Measurements from ENCODE around the gene SPON1.

Gene SPON1

DNA sequence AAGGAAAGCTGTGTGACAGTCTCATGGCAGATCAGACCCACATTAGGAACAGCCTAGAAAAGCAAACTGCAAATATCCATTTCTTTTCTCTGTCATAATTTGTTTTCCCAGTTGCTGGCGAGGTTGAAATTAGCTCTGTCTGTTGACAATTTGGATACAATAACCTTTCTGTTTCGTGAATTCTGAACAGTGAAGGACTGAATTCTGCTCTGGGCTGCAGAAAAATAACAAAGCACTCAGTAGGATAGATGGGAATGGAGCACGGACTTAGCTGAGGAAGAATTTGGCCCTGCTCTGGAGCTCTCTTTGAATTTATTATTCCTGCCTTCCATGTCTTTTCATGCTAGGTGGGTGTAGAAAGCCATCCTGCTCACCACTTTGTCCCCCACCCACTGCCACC, 256.2 kb downstream of the SPON1 start:
- Histone ChIP-seq H3K27ac (ENCODE audit: low read length, poor library complexity, severe bottlenecking) (no peak overlapping the region), H3K23ac (ENCODE audit: low read length in 2 of 2) (no peak overlapping the region), H3K27me3 (ENCODE audit: control insufficient read depth in 1 of 2, insufficient read depth in 1 of 2, low read length in 2 of 2) (peaks cover 0 to 12% of the 10 kb centered on the region in 2 experiments), H4K91ac (ENCODE audit: low read length) (no peak overlapping the region), H2BK5ac (ENCODE audit: low read depth, low read length, poor library complexity, severe bottlenecking) (no peak overlapping the region), H2BK15ac (ENCODE audit: low read depth, poor library complexity, severe bottlenecking) (no peak overlapping the region), H3K14ac (ENCODE audit: low read length in 2 of 2) (no peak overlapping the region), H3K9me3 (ENCODE audit: control insufficient read depth, low read length) (no peaks in the 10 kb centered on the region), H3K36me3 (ENCODE audit: control insufficient read depth in 1 of 2, insufficient read depth in 2 of 2, low read depth in 1 of 2, low read length in 2 of 2) (no peaks in the 10 kb centered on the region), H3K4ac (ENCODE audit: low read depth in 1 of 2, low read length in 2 of 2) (no peak overlapping the region), H3K18ac (ENCODE audit: low read depth in 1 of 2, low read length in 2 of 2) (no peak overlapping the region), H3K4me2 (ENCODE audit: low read length, poor library complexity, severe bottlenecking) (no peak overlapping the region), H3K4me3 (ENCODE audit: insufficient read depth in 1 of 2, low read depth in 1 of 2, low read length in 2 of 2) (no peak overlapping the region), H3K9ac (ENCODE audit: low read length) (no peak overlapping the region), H2AFZ (ENCODE audit: low read depth, low read length) (no peak overlapping the region), H2BK120ac (ENCODE audit: low read depth, low read length) (no peak overlapping the region), H4K8ac (ENCODE audit: low read length) (no peak overlapping the region), H3K79me1 (replicated peaks; ENCODE audit: low read length, poor library complexity, severe bottlenecking) (no peaks in the 10 kb centered on the region), H3K4me1 (ENCODE audit: control insufficient read depth, insufficient read depth, low read depth, low read length) (no peaks in the 10 kb centered on the region), H2AK5ac (ENCODE audit: low read length, severe bottlenecking) (no peak overlapping the region), H2BK12ac (ENCODE audit: low read length in 2 of 2) (no peak overlapping the region)
- 72% methylated on average over 3 of the region's 3 CpGs for WGBS
- no peak for DNase-seq

DNA sequence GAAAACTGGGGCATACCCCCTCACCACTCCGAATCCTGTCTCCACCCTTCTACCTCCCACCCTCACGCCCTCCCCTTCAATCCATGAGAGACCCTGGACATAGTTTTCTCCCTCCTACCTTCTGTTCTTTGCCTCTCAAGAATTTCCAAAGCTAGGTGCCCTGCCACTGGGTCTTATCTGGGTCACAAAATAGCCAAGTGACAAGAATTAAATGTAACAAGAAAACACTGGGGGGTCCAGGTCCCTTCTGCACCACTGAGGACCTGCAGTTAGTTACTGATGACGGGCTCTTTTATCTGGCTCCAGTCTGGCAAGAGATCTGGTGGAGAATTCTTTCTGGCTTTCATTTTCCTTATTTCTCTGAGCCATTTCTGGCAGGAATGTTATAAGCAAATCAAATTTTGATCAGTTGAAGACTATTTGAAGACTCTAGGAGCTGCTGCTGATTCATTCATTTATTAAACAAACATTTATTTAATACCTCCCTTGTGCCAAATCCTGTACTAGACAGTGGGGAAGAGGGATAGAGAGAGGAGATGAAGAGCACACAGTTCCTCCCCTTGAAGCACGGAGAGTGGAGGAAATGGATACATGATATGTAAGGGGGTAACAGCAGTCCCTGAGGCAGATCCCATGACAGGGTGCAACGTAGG, 261.2 kb downstream of the SPON1 start:
- Histone ChIP-seq H3K23ac (ENCODE audit: low read length in 2 of 2) (no peak overlapping the region), H2BK5ac (ENCODE audit: low read depth, low read length, poor library complexity, severe bottlenecking) (no peak overlapping the region), H3K4me3 (ENCODE audit: insufficient read depth in 1 of 2, low read depth in 1 of 2, low read length in 2 of 2) (no peak overlapping the region), H2AK5ac (ENCODE audit: low read length, severe bottlenecking) (no peak overlapping the region), H2AFZ (ENCODE audit: low read depth, low read length) (no peak overlapping the region), H3K4ac (ENCODE audit: low read depth in 1 of 2, low read length in 2 of 2) (no peak overlapping the region), H3K18ac (ENCODE audit: low read depth in 1 of 2, low read length in 2 of 2) (no peak overlapping the region), H3K9ac (ENCODE audit: low read length) (no peak overlapping the region), H3K4me2 (ENCODE audit: low read length, poor library complexity, severe bottlenecking) (no peak overlapping the region), H3K14ac (ENCODE audit: low read length in 2 of 2) (no peak overlapping the region), H2BK120ac (ENCODE audit: low read depth, low read length) (no peak overlapping the region), H4K8ac (ENCODE audit: low read length) (no peak overlapping the region), H3K9me3 (ENCODE audit: control insufficient read depth, low read length) (peaks cover 6% of the 10 kb centered on the region), H3K79me1 (replicated peaks; ENCODE audit: low read length, poor library complexity, severe bottlenecking) (no peaks in the 10 kb centered on the region), H3K4me1 (ENCODE audit: control insufficient read depth, insufficient read depth, low read depth, low read length) (no peaks in the 10 kb centered on the region), H3K27ac (ENCODE audit: low read length, poor library complexity, severe bottlenecking) (no peak overlapping the region), H2BK12ac (ENCODE audit: low read length in 2 of 2) (no peak overlapping the region), H3K36me3 (ENCODE audit: control insufficient read depth in 1 of 2, insufficient read depth in 2 of 2, low read depth in 1 of 2, low read length in 2 of 2) (no peaks in the 10 kb centered on the region), H2BK15ac (ENCODE audit: low read depth, poor library complexity, severe bottlenecking) (no peak overlapping the region), H4K91ac (ENCODE audit: low read length) (no peak overlapping the region), H3K27me3 (ENCODE audit: control insufficient read depth in 1 of 2, insufficient read depth in 1 of 2, low read length in 2 of 2) (peaks cover 0 to 10% of the 10 kb centered on the region in 2 experiments)
- WGBS, result 27% methylated on average over 5 of the region's 5 CpGs
- no peak for DNase-seq

DNA sequence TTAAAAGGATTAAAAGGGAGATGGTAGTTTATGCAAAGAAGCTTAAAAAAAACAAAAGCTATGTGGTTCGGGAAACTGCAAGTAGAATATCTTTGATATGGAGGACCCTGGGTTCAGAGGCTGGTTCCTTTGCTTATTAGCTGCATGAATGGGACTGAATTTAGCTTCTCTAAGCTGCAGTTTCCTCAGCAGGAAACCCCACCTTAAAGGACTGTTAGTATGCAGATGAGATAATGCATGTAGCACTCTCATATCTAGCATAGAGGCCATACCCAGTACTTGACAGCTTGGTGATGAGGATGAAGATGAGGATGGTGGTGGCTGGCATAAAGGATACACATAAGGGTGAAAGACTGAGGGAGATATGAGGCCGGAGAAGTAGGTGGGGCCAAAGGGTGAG, 261.9 kb downstream of the SPON1 start:
- H3K27ac ChIP-seq (ENCODE audit: low read length, poor library complexity, severe bottlenecking), result no peak overlapping the region
- no peak overlapping the region for H3K9ac ChIP-seq (ENCODE audit: low read length)
- no peaks in the 10 kb centered on the region for H3K36me3 ChIP-seq (ENCODE audit: control insufficient read depth in 1 of 2, insufficient read depth in 2 of 2, low read depth in 1 of 2, low read length in 2 of 2)
- no peak overlapping the region for H2BK15ac ChIP-seq (ENCODE audit: low read depth, poor library complexity, severe bottlenecking)
- peaks cover 0 to 15% of the 10 kb centered on the region in 2 experiments for H3K27me3 ChIP-seq (ENCODE audit: control insufficient read depth in 1 of 2, insufficient read depth in 1 of 2, low read length in 2 of 2)
- no peak overlapping the region for H3K18ac ChIP-seq (ENCODE audit: low read depth in 1 of 2, low read length in 2 of 2)
- H3K23ac ChIP-seq (ENCODE audit: low read length in 2 of 2), result no peak overlapping the region
- no peak overlapping the region for H2AK5ac ChIP-seq (ENCODE audit: low read length, severe bottlenecking)
- no peaks in the 10 kb centered on the region for H3K79me1 ChIP-seq (replicated peaks; ENCODE audit: low read length, poor library complexity, severe bottlenecking)
- H3K4me3 ChIP-seq (ENCODE audit: insufficient read depth in 1 of 2, low read depth in 1 of 2, low read length in 2 of 2), result no peak overlapping the region
- no peak overlapping the region for H3K14ac ChIP-seq (ENCODE audit: low read length in 2 of 2)
- H3K4ac ChIP-seq (ENCODE audit: low read depth in 1 of 2, low read length in 2 of 2), result no peak overlapping the region
- no peak overlapping the region for H2AFZ ChIP-seq (ENCODE audit: low read depth, low read length)
- no peak overlapping the region for H2BK5ac ChIP-seq (ENCODE audit: low read depth, low read length, poor library complexity, severe bottlenecking)
- no peak for DNase-seq
- 63% methylated on average over 2 of the region's 2 CpGs for WGBS
- H2BK120ac ChIP-seq (ENCODE audit: low read depth, low read length), result no peak overlapping the region
- no peak overlapping the region for H2BK12ac ChIP-seq (ENCODE audit: low read length in 2 of 2)
- no peak overlapping the region for H3K4me2 ChIP-seq (ENCODE audit: low read length, poor library complexity, severe bottlenecking)
- no peaks in the 10 kb centered on the region for H3K4me1 ChIP-seq (ENCODE audit: control insufficient read depth, insufficient read depth, low read depth, low read length)
- peaks cover 6% of the 10 kb centered on the region for H3K9me3 ChIP-seq (ENCODE audit: control insufficient read depth, low read length)
- no peak overlapping the region for H4K91ac ChIP-seq (ENCODE audit: low read length)
- no peak overlapping the region for H4K8ac ChIP-seq (ENCODE audit: low read length)

DNA sequence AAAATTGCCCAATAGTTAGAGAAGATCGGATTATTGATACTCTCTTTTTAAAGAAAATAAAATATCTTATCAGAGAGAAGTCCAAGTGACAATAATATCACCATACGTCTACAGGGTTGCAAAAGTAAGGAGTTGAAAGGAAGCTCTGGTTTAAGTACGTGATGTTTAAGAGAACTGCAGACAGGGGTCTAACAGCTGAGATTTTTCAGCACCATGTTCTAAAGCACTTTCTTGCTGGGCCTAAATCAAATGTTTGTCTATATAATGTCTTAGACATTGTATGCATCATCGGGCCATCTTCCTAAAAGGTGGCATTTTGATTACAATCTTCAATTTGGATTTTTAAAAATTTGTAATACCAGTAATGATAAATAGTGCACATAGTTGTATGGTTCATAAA, 263.1 kb downstream of the SPON1 start:
- no peak overlapping the region for H2AFZ ChIP-seq (ENCODE audit: low read depth, low read length)
- no peak overlapping the region for H3K9ac ChIP-seq (ENCODE audit: low read length)
- no peak overlapping the region for H2BK120ac ChIP-seq (ENCODE audit: low read depth, low read length)
- no peak for DNase-seq
- 95% methylated on average over 3 of the region's 4 CpGs for WGBS
- no peaks in the 10 kb centered on the region for H3K36me3 ChIP-seq (ENCODE audit: control insufficient read depth in 1 of 2, insufficient read depth in 2 of 2, low read depth in 1 of 2, low read length in 2 of 2)
- H2BK5ac ChIP-seq (ENCODE audit: low read depth, low read length, poor library complexity, severe bottlenecking), result no peak overlapping the region
- H2AK5ac ChIP-seq (ENCODE audit: low read length, severe bottlenecking), result no peak overlapping the region
- peaks cover 5 to 28% of the 10 kb centered on the region in 2 experiments for H3K27me3 ChIP-seq (ENCODE audit: control insufficient read depth in 1 of 2, insufficient read depth in 1 of 2, low read length in 2 of 2)
- H3K4me3 ChIP-seq (ENCODE audit: insufficient read depth in 1 of 2, low read depth in 1 of 2, low read length in 2 of 2), result no peak overlapping the region
- no peak overlapping the region for H3K14ac ChIP-seq (ENCODE audit: low read length in 2 of 2)
- H2BK15ac ChIP-seq (ENCODE audit: low read depth, poor library complexity, severe bottlenecking), result no peak overlapping the region
- H4K91ac ChIP-seq (ENCODE audit: low read length), result no peak overlapping the region
- no peak overlapping the region for H3K27ac ChIP-seq (ENCODE audit: low read length, poor library complexity, severe bottlenecking)
- no peak overlapping the region for H3K4ac ChIP-seq (ENCODE audit: low read depth in 1 of 2, low read length in 2 of 2)
- no peaks in the 10 kb centered on the region for H3K79me1 ChIP-seq (replicated peaks; ENCODE audit: low read length, poor library complexity, severe bottlenecking)
- no peak overlapping the region for H4K8ac ChIP-seq (ENCODE audit: low read length)
- no peak overlapping the region for H2BK12ac ChIP-seq (ENCODE audit: low read length in 2 of 2)
- no peak overlapping the region for H3K18ac ChIP-seq (ENCODE audit: low read depth in 1 of 2, low read length in 2 of 2)
- H3K23ac ChIP-seq (ENCODE audit: low read length in 2 of 2), result no peak overlapping the region
- peaks cover 6% of the 10 kb centered on the region for H3K9me3 ChIP-seq (ENCODE audit: control insufficient read depth, low read length)
- H3K4me1 ChIP-seq (ENCODE audit: control insufficient read depth, insufficient read depth, low read depth, low read length), result no peaks in the 10 kb centered on the region
- H3K4me2 ChIP-seq (ENCODE audit: low read length, poor library complexity, severe bottlenecking), result no peak overlapping the region
